ENCODE measurements around the gene CPNE2.

The CPNE2 gene

DNA sequence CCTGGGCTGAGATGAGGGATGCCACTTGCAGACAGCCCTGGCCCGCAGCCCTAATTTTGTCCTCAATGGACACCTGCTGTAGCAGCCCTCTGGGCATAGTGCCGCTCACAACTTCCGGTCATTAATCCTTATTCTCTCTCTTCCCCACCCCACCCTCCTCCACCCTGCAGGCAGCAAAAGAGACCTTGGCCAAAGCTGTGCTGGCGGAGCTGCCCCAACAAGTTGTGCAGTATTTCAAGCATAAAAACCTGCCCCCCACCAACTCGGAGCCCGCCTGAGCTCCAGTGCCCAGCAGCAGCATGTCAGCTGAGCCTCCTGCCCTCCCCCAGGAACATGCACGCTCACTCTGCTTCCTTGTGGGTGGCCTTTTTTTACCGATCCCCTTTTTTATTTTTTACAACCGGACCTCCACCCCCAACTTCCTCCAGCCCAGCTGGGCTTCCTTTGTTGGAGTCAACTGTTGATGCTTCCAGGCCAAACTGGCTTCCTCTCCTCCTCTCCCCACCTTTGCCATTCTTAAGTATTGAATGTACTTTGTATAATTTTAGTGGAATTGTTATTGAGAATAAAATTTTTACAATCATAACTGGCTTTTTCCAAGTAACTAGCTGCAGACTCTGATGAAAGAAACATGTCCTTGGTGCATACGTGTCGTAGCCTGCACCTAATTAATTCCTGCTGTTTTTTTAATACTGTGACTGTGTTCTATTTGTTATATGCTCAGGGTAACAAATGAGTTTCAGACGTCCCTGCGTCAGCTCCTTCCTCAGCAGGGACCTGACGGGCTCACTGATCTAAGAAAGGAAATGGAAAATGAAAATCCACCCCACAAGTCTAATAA, 55.2 kb downstream of the CPNE2 start:
- DNase-seq = no peak

DNA sequence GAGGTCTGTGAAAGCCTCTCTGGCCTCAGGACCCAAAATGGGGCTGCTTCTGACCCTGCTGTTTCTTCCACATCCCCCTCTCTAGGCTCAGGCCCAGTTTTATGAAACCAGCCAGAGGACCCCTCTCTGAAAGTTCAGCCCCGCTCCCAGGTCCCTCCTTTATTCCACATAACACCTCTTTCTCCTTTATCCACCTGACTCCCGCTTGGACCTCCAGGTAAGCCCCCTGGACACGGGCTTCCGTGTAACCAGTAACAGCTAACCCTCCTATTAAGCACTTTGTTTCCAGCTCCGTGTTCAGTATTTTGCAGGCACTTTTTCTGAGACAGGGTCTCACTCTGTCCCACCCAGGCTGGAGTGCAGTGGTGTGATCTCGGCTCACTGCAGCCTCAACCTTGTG, 56.1 kb downstream of the CPNE2 start:
- no peak for DNase-seq

DNA sequence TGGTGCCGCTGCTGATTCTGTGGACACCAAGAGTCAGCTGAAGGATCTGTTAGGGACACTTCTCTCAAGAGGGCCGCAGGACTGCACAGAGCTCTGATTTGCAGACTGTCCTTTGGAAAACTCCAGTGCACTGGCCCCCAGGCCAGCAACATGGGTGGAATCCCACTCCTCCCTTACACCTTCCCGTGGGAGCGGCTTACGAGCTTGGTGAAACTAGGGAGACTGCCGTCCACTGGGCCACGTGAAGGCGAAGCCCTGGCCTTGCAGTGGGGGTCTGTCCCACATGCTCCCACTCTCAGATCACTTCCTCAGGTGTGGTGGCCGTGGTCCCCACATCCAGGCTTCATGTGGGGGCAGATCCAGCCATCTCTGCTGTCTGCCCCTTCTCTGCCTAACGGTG, 57.0 kb downstream of the CPNE2 start:
- DNase-seq = no peak

DNA sequence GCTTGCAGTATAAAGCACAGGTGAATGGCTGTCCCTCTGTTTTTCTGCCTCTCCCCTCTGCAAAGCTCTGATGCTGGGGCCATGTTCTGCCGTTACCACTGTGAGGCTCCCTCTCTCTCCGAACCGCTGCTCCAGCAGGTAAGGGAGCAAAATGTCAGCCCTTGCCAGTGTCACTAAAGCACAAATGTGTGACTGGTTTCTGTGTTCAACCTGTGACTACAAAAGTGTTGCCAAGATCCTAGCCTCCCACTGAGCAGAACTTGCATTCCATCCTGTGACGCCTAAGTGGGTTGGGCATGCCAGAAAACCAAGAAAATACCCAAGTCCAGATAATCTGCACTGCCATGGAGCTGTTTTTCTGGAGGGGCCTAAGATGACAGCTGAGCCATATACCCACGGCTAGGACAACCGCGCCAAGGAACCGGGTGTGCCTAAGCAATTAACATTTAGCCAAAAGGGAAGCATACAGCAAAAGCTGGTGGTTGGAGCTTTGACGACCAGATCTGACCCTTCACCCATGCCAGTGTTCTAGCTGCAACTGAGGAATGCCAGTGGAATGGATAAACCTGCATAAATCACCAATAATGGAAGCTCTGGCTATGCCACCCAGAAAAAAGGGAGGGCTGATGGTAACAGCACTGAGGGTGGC, 58.4 kb downstream of the CPNE2 start:
- no peak for DNase-seq

DNA sequence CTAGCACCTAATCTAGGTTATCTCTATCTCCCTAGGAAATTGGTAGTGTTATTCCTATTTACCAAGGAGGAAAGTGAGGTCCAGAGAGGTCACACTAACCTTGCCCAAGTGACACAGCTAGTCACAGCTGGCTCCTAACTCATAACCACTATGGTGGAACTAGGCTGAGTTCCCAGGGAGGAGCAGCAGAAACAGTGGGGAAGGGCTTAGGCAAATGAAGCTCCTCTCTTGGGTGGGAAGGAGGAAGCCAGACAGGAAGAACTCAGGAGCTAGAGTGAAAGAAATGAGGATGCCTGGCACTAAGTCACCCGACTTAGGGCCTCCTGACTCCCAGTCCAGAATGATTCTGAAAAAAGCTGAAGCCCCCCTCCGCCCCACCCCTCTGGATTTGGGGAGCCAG, 59.0 kb downstream of the CPNE2 start:
- DNase-seq = no peak

DNA sequence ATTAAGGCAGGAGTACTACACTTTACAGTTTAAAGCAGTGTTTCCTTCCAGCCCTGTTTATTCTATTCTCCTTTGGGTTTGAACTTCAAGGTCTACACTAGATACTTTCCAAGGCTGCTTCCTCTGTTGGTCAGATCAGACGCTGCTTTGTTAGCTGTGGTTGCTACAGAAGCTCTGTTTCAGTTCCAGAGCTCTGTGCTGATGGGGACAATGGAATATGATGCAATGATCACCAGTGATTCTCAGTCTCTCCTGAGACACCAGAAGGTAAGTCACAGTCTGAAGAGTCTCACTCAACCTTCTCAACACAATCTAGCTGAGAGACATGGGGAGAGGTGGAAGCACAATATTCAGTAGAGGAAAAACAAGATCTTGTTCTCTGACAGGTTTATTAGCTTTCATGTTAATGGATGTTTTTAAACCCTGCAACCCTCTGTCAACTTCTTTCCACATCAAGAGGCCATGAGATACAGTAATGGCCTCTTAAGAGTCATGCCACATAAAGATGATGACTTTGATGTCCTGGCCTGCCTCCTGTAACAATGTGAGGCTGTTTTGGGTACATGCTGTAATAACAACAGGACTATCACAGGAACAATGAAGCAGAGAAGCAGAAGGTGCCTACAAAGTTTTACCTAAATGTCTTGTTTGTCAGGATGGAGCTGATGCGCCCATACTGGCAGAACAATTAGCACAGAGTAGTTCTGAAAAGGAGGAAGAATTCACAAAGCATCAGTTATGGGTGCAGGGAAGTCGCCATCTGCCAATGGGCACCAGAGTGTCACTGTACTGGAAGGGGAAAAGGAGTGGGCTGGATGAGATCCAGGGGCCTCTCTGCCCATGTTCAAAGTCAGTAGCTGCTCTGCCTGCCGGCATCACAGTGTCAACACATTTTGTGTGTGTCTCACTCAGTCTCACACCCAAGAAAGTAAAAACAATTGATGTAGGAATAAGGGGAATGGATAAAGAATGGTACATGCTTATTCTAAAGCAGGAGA, 60.0 kb downstream of the CPNE2 start:
- DNase-seq = peak; percentile 31

DNA sequence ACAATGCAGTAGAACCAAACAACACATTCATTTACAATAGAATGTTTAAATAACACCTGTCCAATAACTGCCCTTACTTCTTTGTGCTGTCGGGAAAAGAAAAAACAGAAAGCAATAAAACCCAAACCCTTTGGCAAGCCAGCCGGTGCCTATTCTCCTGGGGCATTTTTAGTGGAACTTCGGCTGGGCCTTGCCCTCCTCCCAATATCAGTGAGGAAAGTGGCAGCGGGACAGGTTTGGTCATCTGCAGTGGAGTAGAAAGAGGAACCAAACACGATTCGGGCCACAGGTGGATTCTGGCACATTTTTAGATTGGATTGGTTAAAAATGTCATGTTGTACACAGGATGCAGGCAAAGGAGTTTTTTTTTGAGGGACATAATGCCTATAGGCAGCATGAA, 61.5 kb downstream of the CPNE2 start:
- DNase-seq = no peak

DNA sequence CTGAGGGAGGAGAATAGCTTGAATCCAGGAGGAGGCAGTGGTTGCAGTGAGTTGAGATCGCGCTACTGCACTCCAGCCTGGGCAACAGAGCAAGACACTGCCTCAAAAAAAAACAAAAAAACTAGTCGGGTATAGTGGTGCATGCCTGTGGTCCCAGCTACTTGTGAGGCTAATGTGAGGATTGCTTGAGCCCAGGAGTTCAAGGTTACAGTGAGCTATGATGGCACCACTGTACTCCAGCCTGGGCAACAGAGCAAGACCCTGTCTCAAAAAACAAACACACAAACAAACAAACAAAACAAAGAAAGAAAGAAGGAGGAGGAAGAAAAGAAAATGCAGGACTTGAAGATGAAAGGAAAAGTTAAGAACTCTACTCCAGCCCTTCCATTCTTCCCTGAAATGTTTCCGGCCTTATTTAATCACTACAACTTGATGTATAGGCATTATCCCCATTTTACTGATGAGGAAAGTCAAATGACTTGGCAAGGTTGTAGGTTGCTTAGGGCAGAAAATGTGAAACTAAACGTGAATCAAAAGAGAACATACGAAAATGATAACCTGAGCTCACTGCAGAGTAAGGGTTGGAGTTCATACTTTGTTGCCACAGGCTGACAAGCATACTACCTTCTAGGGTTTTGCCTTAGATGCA, 63.4 kb downstream of the CPNE2 start:
- no peak for DNase-seq

DNA sequence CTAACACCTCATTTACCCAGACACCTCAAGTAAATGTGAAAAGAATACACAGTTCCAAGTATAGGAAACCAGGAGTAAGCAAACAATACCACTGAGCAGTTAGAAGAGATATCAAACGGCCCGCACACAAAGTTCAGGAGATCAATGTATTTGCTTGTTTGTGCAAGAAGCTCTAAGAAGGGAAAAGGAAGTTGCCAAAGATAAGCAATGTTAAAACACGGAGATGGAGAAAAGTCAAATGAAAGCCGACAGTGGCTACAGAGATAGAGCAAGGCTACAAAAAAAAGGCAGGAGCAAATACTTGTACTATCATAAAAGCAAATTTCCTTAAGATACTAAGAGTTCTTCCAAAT, 63.9 kb downstream of the CPNE2 start:
- DNase-seq = no peak

DNA sequence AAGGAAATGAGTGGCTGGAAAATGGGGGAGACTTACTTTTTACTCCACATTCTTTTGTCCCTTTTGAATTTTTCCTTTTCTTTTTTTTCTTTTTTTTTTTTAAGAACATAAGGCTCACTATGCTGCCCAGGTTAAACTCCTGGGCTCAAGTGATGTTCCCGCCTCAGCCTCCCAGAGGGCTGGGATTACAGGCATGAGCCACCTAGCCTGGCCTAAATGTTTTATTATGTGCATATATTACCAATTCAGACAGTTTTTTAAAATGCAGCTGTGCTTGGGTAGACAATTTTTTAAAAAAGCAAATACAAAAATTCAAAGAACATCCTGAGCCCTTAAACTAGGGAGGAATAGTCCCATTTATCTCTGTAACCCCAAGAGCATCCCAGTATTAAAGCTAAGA, 65.2 kb downstream of the CPNE2 start:
- DNase-seq = no peak

DNA sequence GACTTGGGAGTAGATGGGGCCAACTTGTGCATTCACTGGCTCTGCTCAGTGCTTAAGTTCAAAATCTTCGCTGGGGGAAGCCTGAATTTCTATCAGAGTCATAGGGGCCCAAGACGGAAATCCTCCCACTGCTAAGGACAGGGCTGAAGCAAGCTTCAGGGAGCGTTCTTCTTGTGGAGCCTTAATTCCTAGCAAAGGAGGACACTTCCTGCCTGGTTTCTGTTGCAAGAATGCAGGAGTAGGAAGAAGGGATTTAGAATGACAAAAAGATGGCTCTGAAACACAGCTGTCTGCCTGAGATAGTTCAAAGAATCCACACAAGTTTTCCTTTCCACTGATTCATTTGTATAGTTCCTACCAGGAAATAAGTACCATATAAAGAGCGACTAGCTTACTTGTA, 67.1 kb downstream of the CPNE2 start:
- no peak for DNase-seq

DNA sequence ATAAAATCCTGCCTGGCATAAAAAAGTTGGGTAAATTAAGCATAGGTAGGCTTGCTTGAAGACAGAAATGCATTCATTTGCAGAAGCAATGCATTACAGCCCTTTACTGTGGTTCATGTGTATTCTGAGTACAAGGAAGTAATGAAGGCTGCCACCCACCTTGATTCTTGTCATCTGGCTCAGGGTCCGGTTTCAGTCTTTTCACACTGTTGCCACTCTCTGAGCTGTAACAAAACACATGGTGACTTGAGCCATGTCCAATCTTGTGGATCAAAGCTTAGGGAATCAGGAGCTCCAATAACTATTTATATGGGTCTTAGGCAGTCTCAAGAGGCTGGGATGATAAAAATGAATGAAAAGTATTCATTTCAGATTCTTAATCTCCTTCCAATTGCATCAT, 71.5 kb downstream of the CPNE2 start:
- DNase-seq = no peak

DNA sequence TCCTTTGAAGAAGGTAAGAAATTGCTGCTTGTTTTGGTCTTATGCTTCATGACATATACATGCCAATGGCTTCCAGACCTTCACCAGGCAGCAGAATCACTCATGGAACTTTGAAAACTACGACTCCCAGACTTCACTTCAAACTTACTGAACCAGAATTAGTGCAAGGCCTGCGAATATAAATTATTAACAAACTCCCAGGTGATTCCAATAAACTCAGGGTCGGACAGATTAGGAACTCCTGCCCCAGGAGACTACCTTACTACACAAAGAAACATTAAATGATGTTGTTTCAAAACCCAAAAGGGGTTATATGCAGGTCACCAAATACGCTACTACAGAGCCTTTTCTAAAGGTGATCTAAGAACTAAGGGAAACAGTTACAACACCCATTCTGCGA, 73.1 kb downstream of the CPNE2 start:
- no peak for DNase-seq

DNA sequence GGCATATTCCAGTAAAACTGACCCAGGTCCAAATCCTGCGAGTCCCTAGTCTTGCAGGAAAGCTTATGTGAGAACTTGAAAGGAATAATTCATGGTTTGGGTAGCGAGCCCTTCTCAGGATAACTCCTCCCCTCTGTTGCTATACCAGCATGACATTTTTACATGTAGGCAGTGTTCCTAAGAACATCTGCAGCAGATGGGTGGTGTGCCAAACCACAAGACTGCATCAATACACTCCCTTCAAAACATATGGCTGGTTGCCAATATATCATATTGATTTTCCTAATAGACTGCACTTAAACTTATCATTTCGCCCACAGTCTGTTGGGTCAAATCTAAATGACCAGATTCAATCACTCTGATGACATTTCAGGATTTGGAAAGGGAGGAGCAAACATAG, 73.6 kb downstream of the CPNE2 start:
- DNase-seq = no peak

DNA sequence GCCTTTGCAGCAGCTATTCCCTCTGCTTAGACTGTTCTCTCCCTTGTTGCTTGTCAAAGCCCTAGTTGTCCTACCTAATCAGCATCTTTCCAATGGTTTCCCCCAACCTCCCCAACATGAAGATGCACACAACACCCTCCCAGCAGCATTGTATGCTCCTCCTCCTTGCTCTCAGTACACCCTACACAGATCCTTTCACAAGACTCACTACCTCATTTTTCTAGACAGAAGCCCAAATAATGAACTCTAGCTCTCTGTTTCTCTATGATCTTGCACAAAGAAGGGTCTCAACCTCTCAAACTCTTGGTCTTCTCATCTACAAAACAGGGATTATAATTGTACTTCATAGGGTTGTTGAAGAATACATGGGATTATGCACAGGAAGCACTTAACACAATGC, 74.1 kb downstream of the CPNE2 start:
- DNase-seq = no peak

DNA sequence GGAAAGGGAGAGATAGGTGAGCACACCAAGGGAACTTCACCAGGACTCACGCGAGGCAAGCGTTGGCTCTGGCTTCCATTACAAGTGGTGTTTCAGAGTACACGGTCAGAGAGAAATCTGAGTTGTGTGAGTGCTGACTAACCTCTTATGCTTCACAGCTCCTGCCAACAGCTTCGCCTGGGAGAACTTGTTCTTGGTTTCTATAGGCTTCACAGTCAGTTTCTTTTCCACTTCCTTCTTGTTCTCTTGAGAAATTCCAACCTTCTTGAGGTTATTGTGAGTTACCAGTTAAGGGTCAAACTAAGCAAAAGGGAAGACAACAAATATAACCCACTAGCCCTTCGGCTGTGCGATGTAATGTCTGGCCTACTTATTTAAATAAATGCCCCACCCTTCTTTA, 74.6 kb downstream of the CPNE2 start:
- no peak for DNase-seq

DNA sequence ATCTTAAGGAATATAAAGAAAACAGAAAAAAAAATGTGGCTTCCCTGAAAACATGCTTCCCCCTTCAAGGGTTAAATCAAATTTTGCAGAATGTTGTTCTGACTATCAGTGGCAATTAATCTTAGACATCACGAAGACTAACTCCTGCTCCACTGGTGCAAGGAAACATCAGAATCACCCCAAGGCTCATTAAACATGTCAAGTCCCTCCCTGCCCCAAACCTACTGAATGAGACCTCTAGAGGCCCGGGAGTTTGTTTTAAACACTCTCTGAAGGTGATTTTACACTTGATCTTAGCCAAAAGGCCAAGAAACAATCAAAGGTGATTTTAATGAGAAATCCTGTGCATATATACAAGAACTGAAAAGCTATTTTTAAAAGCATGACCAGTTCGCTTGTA, 75.2 kb downstream of the CPNE2 start:
- no peak for DNase-seq

DNA sequence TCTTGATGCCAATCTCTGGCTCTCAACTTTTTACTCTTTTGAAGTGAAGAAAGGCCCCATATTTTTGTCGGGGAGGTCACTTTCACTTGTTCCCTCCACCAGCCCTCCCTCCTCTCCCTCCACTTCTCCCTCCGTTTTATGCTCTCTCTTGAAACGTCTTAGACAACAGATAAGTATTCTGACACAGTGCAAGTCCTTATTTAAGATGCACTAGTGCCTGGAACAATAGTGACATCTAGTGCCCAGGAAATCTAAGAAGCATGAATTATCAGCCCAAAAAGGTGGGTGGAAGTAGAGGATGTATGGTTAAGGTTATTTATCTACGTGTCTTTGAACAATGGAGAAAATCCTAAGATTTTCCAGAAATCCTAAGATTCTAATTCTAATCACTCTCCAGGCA, 75.6 kb downstream of the CPNE2 start:
- no peak for DNase-seq

DNA sequence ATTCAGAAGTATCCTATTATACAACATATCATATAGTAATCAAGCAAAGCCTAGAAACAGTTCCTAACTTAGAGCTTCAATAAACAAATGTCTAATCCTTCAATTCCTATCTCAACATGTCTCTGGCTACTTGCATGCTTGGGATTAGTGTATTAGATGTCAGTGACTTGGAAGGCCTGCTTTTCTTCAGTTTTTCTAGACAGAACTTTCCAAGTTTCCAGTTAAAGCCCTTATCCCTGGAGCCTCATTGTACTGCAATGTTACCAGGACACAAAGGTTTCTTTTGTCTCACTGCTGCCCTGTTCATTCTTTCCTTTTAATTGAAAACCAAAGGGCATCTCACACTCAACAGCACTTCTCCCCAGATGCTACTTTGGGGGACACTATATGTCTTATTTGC, 76.9 kb downstream of the CPNE2 start:
- no peak for DNase-seq

DNA sequence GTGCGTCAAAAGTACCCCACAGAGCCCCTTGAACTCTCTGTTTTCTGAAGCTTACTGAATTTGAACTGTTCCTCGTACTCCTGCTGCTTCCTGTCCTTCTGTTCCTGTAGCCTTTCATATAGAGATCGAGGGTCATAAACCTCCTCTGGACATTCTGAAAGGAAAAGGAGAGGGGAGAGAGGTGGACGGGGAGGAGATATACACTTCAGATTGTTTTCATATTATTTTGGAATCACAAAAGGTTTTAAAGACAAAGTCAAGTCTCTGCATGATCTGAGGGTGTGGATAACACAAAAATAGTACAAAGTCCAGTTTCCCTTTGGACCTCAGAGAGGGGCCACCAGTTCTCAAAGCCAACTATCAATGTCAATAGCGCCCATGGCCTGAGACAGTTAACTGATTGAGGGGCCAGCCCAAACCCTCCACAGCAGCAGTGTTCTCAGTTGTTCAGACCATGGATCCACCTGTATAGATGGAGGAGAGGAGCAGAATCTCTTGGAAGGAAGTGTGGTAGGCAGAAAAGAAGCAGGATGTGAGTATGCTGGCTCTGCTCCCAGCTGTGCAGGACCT, 80.4 kb downstream of the CPNE2 start:
- DNase-seq = no peak

DNA sequence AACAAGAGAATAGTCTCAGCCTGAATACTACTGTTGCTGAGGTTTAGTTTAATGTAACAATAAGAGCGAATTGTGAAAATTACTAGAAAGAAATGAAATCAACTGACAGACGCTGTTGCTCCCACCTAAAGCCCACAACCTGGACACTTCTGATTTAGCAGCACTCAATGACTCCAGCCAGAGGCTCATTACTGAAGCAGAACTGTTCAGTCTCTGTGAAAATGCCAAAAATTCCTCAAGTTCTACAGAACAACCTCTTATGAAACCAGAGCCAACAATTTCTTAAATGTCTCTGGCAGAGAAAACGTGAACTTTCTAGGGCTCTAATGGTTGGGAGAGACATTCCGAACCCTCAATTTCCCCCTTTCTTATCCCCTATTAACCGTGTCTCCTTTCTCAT, 83.5 kb downstream of the CPNE2 start:
- DNase-seq = no peak

DNA sequence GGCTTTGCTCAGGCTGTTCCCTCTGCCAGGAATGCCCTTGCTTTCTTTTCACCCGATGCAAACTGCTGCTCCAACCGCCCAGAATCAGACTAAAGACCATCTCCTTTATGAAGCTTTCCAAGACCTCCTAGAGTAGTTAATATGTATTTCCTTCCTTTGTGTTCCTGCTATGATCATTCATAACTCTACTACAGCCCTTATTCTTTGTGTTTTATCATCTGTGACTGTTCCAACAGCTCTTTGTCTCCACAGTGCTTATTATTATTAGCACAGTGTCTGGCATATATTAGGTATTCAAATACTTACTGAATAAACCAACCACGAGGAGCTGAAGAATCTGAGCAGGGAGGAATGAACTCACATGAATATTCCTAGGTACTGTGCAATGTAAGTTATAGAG, 85.8 kb downstream of the CPNE2 start:
- DNase-seq = no peak

DNA sequence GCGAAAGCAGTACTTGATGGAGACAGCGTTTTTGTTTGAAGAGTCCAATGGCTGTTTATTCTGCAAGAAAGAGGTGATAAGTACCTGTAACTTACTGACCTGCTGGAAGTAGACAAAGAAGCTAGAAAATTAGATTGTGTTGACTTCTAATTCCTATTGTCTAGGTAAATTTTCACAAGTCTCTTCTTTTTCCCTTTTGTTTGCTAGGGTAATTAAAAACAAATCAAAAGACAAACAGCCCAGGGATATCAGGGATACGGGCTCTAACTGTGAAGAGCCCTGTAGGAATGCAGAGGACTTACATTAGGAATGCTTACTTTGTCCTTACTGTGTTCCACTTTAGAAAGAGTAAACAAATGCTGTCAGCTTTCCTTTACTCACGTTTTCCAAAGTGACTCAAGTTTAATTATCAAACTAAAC, 86.4 kb downstream of the CPNE2 start:
- no peak for DNase-seq
